Epithelial cell of esophagus (primary cell): Measurements from ENCODE around the gene RPL5.

Experiments
- DNase-seq: peaks from one replicate; pipeline ENCODE4 v3.0.0; 2010; ENCODE audit warnings: low read depth
- H3K4me3 ChIP-seq: 2 replicates; pipeline ENCODE4 v1.5.1; 2011; ENCODE audit warnings: mild to moderate bottlenecking, low read length, control low read depth
- CTCF ChIP-seq: IDR thresholded peaks from 2 replicates; pipeline ENCODE4 v1.5.1; 2011; ENCODE audit warnings: low read depth, mild to moderate bottlenecking, low read length, control low read depth, inconsistent platforms; ENCODE audit not compliant: insufficient read depth; ENCODE audit errors: missing control alignments

Gene RPL5

GRCh38 chr1:92790867-92791266 is 41.0 kb upstream of the RPL5 start:
- no peak for TF ChIP-seq CTCF
- no peak overlapping the region for H3K4me3 ChIP-seq
- DNase-seq: no peak

GRCh38 chr1:92791487-92792066 is 40.3 kb upstream of the RPL5 start:
- no peak for TF ChIP-seq CTCF
- DNase-seq: no peak
- no peak overlapping the region for H3K4me3 ChIP-seq

GRCh38 chr1:92792340-92792782 is 39.5 kb upstream of the RPL5 start:
- TF ChIP-seq CTCF: no peak
- H3K4me3 ChIP-seq: no peak overlapping the region
- DNase-seq: peak; percentile 54

DNA sequence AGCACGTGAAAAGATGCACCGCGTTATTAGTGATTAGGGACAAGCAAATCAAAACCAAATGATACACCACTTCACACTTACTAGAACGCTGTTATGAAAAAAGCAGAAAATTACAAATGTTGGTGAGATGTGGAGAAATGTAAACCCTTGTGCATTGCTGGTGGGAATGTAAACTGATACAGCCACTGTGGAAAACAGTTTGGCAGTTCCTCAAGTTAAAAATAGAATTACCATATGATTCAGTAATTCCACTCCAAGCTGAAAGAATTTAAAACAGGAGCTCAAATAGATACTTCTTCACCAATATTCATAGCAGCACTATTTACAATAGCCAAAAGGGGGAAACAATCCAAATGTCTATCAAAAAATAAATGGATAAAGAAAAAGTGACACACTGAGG is 36.7 kb upstream of the RPL5 start:
- no peak for TF ChIP-seq CTCF
- no peak overlapping the region for H3K4me3 ChIP-seq
- DNase-seq: no peak

- TF ChIP-seq CTCF: no peak
- DNase-seq: no peak
- no peak overlapping the region for H3K4me3 ChIP-seq
Observed at GRCh38 chr1:92797297-92797696, 34.5 kb upstream of the RPL5 start.

DNA sequence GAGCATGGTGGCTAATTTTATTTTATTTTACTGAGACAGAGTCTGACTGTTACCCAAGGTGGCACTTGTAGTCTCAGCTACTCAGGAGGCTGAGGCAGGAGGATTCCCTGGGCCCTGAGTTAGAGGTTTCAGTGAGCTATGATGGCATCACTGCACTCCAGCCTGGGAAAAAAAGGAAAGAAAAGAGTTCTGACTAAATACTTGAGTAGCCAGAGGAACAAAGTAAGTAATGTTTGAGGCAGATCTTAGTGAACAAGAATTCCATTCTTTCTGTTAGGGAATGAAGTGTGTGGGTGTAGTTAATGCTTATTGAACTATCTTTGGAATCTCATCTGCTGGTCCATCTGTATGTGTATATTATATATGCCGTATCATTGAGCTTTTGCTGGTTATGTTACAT is 33.9 kb upstream of the RPL5 start:
- TF ChIP-seq CTCF: no peak
- no peak for DNase-seq
- no peak overlapping the region for H3K4me3 ChIP-seq

GRCh38 chr1:92803140-92803887 is 28.5 kb upstream of the RPL5 start:
- H3K4me3 ChIP-seq: no peak overlapping the region
- DNase-seq: no peak
- no peak for TF ChIP-seq CTCF
